ENCODE measurements around the gene APBA2.

GRCh38 chr15:28996289-28996688 lies 110.5 kb downstream of the APBA2 start:
- no peak for TF ChIP-seq CTCF (IDR thresholded peaks at IDR 0.05)
- TF ChIP-seq POLR2A (IDR thresholded peaks at IDR 0.05), result no peak
